GM20431 (cell line): ENCODE data around the gene PPP1R17.

Source experiments
- in situ Hi-C: fragments of 300-500 bp; cut with MseI, MboI; formaldehyde crosslinking; loops from one replicate; pipeline ENCODE4 v1.15.0; 2020; ENCODE audit warnings: low sequenced_read_pairs; ENCODE audit not compliant: unreplicated experiment

The PPP1R17 gene

DNA sequence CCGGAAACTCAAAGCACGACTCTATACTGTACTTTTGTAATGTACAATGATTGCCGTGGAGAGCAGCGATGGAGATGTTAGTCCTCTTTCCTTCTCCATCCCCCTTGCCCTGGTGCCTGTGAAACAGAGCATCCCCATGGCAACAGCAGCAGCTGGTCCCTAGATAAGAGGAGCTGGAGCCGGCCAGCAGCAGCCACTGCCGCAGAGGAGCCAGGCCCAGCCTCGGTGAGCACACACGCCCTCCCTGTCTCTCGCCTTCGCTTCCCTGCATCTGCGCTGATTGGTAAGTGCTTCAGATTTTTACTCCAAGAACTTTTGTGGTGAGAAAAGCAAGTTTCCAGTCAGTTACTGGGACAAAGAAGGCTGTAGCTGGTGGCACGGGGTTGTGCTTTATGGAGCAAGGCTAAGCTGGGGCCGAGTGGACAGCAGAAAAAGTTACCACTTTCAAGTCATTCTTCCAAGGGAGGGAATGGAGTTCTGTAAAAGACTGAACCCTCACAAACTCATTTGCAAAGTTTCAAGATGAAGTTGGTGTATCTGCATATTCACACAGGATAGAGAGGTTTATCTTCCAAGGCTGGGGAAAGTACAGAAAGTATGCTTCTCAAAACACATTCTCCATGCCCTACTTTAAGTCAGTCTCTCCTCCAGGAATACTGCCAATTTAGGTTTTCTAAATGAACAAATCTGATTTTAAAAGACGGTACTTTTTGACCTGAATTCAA is at the start of gene PPP1R17:
Gene PPP1R17 (plus strand): TSS at position 192 of the 725 bp plus-strand sequence. CDS start 5,227 bp downstream, outside the sequence.
- in situ Hi-C loops: no loop called here

DNA sequence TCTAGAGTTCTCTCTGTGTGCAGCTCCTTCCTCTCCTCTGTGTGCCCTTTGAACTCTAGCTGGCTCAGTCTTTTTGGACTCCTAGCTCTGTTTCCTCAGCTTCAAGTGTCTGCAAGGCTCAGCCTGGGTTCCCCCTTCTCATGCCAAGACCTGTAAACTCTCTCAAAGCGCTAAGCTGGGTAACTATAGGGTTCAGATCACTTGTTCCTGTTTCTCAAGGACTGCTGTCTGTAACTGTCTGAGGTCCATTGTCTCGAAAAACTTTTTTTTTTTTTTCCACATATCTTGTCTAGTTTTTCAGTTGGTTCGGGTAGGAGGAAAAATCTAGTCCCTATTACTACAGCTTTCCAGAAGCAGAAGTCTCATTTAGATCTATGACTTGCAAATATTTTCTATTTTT is 46.6 kb upstream of the PPP1R17 start:
- in situ Hi-C loops: no loop called here

DNA sequence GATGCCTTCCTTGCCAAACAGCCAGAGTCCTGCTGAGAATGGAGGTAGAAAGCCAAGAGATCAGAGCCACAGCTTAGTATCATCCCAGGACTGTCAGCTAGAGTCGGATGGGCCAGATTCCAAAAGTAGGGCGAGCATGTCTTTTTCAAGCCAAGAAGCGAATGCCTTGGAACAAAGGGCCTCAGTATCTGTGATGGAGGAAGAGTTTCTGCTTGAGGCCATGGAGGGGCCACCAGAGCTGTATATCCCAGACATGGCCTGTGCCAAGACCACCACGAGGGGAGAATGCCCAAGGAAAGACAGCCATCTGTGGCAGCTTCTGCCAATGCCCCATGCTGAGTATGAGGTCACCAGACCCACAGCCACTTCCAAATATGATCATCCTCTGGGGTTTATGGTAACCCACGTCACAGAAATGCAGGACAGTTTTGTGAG is 44.3 kb upstream of the PPP1R17 start:
- in situ Hi-C loops: no loop called here

DNA sequence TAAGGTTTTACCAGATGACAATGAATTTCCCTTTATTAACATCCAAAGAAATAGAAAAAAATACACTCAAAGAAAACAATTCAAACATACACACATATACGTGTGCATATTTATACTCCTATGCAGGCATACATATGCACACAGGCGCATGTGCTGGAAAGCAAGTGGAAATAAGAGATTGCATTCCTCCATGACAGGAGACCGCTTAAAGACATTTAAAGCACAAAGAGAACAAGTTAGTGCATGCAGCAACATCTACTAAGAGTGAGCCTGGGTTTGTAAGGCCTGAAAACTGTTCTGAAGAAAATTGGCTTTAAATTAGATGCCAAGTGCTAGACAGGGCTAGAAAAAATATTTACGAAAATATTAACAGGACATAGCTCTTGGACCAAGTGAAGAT is 40.1 kb upstream of the PPP1R17 start:
- in situ Hi-C loops: no loop called here

DNA sequence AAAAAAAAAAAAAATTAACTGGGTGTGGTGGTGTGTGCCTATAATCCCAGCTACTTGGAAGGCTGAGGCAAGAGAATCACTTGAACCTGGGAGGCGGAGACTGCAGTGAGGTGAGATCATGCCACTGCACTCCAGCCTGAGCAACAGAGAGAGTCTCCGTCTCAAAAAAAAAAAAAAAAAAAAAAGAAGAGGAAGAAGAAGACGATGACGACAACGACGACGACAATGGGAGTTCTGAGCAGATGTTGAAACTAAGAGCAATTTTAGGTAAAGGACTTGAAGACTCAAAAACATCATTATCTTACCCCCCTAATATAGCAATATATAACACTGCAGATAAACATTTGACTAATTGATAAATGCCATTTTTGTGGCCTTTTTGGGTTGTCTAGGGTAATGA is 39.5 kb upstream of the PPP1R17 start:
- in situ Hi-C loops: no loop called here

GRCh38 chr7:31648288-31648687 is 38.7 kb upstream of the PPP1R17 start:
- in situ Hi-C loops: no loop called here

DNA sequence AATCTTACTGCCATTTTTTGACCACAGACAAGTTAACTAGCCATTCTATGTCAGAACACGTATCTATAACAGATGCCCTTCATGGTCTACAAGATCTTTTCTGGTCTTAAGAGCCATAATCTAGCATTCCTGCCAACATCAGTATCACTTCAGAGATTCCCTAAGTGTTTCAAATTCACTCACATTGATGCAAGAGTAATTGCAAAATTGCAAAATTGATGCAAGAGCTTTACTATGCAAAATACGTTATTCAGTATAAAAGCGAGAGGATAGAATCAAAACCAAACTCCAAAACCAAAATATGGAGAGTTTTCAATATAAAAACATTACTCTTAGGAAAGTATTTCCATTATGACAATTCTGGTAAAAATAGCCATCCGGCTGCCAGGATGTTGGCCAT is 38.1 kb upstream of the PPP1R17 start:
- in situ Hi-C loops: no loop called here

DNA sequence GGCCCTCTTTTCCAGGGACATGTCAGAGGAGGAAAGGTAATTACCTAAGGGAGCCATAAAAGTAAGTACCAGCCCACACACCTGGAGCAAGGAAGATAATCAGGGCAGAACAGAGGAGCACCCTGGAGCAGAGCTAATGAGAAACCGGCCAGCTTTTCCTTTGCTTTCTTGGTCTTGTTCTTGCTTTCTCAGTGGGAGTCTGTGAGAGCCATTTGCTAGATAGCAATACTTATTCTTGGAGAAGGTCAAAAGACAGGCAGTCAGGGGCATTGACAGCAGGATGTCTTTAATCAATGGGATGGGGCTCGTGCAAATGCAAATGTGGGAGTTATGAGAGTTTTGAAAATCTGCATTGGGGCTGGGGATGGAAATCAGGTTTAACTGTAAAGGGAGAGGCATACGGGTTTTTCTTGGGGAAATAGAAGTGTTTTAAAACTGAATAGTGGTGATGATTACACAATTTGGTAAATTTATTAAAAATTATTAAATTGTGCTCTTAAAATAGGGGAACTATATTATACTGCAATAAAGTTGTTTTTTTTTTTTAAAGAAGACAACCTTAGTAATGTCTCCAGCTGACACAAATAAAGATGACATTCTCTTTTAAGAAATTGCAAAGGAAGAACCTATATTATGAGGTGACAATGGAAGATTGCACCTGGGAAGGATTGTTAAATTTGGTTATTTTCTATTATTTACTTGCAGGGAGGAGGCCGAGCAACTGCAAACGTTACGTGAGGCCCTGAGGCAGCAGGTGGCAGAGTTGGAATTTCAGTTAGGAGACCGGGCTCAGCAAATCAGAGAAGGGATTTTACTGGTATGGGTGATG is 35.6 kb upstream of the PPP1R17 start:
- in situ Hi-C loops: no loop called here

DNA sequence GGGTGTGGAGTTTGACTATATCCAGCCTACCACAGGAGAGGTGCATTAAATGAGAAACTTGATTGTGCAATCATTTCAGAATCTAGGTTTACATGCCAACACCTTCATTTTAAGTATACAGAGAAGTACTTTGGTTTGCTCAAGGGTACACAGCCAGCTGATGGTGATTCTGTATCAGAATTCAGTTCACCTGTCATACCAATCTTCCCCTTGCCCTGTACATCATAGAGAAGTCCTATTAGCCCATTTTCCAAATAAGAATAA is 35.0 kb upstream of the PPP1R17 start:
- in situ Hi-C loops: no loop called here

DNA sequence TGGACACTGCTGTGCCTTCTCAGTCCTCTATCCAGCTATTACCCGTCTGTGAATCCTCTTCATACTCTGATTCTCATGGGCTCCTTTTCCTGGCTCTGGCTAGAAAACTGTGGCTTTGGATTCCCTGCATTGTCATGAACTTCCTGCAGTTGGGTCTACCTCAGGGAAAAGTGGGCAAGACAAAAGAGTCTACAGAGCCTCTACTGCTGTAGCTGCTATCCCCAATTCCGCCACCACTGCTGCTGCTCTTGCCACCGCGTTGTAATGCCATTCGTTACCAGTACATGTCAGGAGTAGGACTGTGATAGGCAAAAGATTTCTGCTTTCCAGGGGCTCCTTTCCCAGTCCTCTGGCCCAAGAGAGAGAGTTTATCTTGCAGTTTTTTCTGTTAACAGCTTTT is 23.9 kb upstream of the PPP1R17 start:
- in situ Hi-C loops: no loop called here

- in situ Hi-C loops: no loop called here
Observed at GRCh38 chr7:31664890-31665289, 22.1 kb upstream of the PPP1R17 start.

DNA sequence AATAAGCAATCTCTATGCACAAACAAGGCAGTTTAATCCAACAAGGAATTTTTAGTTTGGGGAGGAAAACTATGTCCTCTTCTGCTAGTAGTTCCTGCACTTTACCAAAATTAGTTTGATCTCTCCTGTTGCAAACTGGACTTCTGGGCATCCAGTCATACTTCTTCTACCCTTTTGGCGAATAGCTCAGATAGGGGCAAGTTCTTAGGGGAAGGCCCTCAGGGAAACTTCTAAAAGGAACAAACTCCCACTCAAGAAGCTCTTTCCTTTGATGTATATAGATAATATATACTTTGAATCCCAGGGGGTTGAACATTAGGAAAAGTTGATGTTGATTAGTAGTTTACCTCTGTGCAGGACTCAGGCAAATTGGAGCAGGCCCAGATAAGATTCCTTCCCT is 21.5 kb upstream of the PPP1R17 start:
- in situ Hi-C loops: no loop called here

DNA sequence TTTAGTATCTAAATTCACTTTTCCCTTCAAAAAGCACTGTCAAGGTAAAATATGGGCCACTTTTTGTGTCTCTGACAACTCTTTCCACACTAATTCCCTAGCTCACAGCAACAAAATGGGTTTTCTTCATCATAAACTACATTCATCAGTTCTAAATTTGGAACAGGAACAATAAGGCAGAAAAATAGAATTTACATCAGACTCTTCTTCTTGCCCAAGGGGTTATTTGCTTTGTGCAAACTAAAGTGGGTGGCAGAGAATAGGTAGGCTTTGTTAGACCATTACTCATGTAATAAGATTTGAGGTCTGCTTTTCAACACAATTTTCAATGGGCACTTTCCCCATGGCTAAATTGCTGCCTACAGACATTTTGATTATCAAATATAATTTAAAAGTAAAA is 17.6 kb upstream of the PPP1R17 start:
- in situ Hi-C loops: no loop called here

- in situ Hi-C loops: no loop called here
Observed at GRCh38 chr7:31679574-31680305, 7.3 kb upstream of the PPP1R17 start.

GRCh38 chr7:31683445-31684225 is 3.4 kb upstream of the PPP1R17 start:
- in situ Hi-C loops: no loop called here

DNA sequence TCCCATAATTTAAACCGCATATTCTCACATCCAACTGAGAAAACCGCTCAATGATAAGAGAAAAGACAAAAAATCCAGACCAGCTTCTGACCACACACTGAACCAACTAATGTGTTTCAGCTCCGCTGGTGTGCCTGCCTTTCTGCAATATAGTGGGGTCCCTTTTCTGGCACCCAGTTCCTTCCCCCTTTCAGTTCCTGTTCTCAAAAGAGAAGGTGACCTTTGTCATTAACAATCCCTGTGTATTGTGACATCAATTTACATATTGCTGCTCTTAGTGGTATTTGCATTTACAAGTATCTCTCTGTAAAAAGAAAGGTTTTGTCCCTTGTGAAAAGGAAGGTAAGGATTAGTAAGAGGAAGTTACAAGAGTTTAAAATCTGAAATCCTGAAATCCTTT is 1.4 kb downstream of the PPP1R17 start:
- in situ Hi-C loops: no loop called here

- in situ Hi-C loops: no loop called here
Observed at GRCh38 chr7:31688996-31689395, 2.0 kb downstream of the PPP1R17 start.

DNA sequence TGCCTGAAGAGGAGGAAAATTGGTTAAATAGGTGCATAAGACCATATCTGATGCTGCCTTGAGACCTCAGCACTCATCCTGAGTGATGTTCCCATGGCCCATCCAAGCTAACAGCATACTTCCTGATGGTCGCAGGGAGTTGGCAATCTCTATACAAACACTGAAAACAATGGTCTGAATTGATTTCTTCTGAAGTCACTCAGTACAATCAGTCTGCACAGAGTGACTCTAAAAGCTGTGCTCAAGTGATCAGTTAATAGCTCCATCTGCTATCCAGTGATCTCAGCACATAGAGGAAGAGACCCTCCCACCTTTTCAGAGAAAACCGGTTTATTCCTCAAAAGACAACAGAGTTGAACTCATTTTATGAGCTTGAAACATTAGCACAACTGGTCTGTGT is 3.9 kb downstream of the PPP1R17 start:
- in situ Hi-C loops: no loop called here

GRCh38 chr7:31692451-31692850 is 5.4 kb downstream of the PPP1R17 start:
- in situ Hi-C loops: no loop called here

DNA sequence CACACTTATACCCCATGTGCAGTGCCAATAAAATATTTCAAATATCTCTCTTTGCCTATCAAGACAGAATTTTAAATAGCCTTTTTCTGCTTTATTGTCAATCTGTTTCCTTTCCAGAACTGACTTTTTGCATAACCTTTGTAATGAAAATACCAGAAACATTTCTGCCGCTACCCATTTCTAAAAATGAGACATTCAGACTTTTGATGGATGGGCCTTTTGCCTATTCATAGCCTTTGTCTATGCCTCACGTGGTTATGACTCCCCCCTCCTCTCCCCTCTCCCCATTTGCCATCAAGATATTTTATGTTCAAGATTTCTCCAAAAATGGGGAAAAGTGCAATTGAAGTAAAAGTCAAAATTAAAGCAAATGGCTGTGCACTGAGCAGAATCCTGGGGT is 5.9 kb downstream of the PPP1R17 start:
- in situ Hi-C loops: no loop called here
